Activated naive CD8-positive, alpha-beta T cell treated with anti-CD3 and anti-CD28 coated beads, Interleukin-2, amount 50 U/mL, for 16 hours (primary cell): ENCODE results near the gene CRYZL1.

Experiments
- DNase-seq: peaks from one replicate; pipeline ENCODE4 v3.0.0-alpha.2; 2020; ENCODE audit warnings: low read depth, low spot score

CRYZL1 gene

DNA sequence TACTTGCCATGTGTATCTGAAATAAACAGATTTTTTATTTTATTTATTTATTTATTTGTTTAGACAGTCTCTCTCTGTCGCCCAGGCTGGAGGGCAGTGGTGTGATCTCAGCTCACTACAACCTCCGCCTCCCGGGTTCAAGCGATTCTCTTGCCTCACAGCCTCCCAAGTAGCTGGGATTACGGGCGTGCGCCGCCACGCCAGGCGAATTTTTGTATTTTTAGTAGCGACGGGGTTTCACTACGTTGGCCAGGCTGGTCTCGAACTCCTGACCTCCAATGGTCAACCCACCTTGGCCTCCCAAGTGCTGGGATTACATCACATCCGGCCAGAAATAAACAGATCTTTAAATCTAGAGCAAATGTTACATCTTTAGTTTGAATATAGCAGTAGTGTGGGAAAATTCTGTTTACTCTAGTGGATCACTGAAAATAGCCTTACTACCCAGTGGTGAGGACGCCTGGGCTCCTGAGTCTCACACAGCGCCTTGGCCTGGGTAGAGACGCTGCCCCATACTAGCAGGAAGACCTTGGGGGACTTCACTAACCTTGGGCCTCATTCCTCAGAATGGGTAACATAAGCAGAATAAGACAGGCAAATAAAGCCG is 100.3 kb downstream of the CRYZL1 start:
- no peak for DNase-seq

DNA sequence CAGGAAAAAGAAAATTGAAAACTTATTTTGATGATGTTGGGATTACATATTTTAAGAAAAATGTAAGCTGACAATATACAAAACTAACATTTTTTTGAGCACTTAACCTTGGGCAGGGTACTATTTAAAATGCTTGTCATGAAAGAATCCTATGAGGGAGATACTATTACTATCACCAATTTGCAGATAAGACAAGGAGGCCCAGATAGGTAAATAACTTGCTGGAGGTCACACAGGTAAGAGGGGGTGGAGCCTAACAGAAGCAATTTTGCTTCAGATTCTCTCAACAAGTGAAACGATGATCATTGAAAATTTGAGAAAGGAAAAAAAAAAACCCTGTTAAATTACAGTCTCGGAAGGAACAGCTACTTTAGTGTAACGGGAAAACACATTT is 100.8 kb downstream of the CRYZL1 start:
- no peak for DNase-seq

DNA sequence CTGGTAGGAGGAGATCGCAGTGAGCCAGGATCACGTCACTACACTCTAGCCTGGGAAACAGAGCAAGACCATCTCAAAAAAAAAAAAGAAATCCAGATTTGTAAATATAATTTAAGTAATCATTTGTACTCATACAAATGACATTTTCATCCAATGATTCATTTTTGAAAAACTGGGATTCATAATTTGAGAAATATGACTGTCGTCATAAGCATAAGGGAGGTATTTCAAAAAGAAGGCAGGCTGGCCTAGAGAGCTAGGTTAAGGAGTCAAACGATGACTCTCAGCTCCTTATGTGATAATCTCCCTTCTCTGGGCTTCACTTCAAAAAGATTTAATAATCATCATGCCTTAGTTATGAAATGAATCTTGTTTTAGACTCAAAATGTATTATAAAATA is 101.9 kb downstream of the CRYZL1 start:
- DNase-seq = no peak
